ENCODE measurements around the gene KCTD13.

DNA sequence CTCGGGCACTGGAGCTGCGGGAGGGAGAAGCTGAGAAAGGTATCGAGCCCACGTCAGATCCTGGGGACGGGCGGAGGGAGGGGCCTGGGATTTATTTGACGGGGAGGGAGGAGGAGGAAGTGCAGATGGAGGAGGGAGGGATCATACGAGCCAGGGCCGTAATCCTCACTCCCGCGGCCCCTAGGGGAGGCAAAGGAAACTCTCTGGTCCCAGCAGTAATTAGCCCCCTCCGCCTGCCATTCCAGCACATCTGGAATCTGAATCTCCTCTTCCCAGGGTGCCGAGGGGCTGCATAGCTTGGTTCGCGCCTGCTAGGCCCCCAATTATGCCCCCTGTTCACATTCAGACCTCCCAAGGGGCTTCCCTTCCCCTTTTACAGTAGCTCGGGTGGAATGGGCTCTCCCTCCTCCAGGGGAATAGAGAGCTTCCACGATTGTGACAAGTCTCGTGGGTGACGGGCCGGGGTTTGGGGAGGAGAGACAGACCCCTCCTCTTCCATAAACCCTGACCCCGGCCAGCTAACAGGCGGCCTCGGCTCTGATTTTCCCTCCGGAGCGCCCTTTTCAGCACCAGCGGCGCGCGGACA, 26.4 kb downstream of the KCTD13 start, which contains the start of gene SEZ6L2:
- peak in 1 of 3 donors; percentile 33 for TF ChIP-seq CTCF (IDR thresholded peaks at IDR 0.05)
- no peak for TF ChIP-seq POLR2AphosphoS5 (IDR thresholded peaks at IDR 0.05)
- no peak for TF ChIP-seq POLR2A (IDR thresholded peaks at IDR 0.05)

Data from breast epithelium (tissue), 3 donors.